Natural killer cell (primary cell): ENCODE data around the gene TF. TPM values are rescaled to one million over a fixed set of nuclear protein-coding genes. Genes with fewer than 3 reads are reported as not detected.

Experiments used
- ATAC-seq, 3 donors: fragments of 150-1000 bp in 2 of 3; fragments of 200-7000 bp in 1 of 3; cut with Tn5 transposase; 1 replicate in 1 of 3; 2 replicates in 2 of 3; pipeline ENCODE4 v1.10.0; 2021; ENCODE audit warnings: mild to moderate bottlenecking in 2 of 3, moderate library complexity in 2 of 3
- DNase-seq, 2 donors: peaks; one replicate each; pipeline versions ENCODE4 v3.0.0 to v3.0.0-alpha.2; 2013 to 2021; ENCODE audit warnings: mixed read lengths in 1 of 2
- H3K27ac ChIP-seq: one replicate; pipeline ENCODE4 v1.5.1; 2013; ENCODE audit warnings: mild to moderate bottlenecking, low read length
- H3K27me3 ChIP-seq: one replicate; pipeline ENCODE4 v1.6.1; 2013; ENCODE audit warnings: low read length; ENCODE audit not compliant: control insufficient read depth, insufficient read depth
- H3K36me3 ChIP-seq: one replicate; pipeline ENCODE4 v1.6.1; 2013; ENCODE audit warnings: low read length; ENCODE audit not compliant: control insufficient read depth, insufficient read depth
- H3K4me1 ChIP-seq: one replicate; pipeline ENCODE4 v1.6.1; 2013; ENCODE audit warnings: low read length; ENCODE audit not compliant: control insufficient read depth, insufficient read depth
- H3K4me3 ChIP-seq: one replicate; pipeline ENCODE4 v1.5.1; 2013; ENCODE audit warnings: low read length
- H3K9me3 ChIP-seq: one replicate; pipeline ENCODE4 v1.6.1; 2013; ENCODE audit warnings: low read length; ENCODE audit not compliant: control insufficient read depth, insufficient read depth
- H3K27ac Mint-ChIP-seq, 2 donors: one replicate each; pipeline ENCODE4 v1.8.0; 2022; ENCODE audit warnings: mild to moderate bottlenecking in 2 of 2, mixed read lengths in 2 of 2, moderate library complexity in 1 of 2
- H3K27me3 Mint-ChIP-seq, 2 donors: one replicate each; pipeline ENCODE4 v1.8.0; 2022; ENCODE audit warnings: low read depth in 2 of 2, mixed read lengths in 2 of 2
- H3K36me3 Mint-ChIP-seq: one replicate; pipeline ENCODE4 v1.8.0; 2022; ENCODE audit warnings: mixed read lengths
- H3K4me1 Mint-ChIP-seq, 2 donors: one replicate each; pipeline ENCODE4 v1.8.0; 2022; ENCODE audit warnings: mixed read lengths in 2 of 2
- H3K4me3 Mint-ChIP-seq: one replicate; pipeline ENCODE4 v1.8.0; 2022; ENCODE audit warnings: mild to moderate bottlenecking, moderate library complexity, mixed read lengths
- H3K9me3 Mint-ChIP-seq, 2 donors: one replicate each; pipeline ENCODE4 v1.8.0; 2022; ENCODE audit warnings: mixed read lengths in 2 of 2
- CTCF ChIP-seq: fragments of 200-600 bp; IDR thresholded peaks from one replicate; pipeline ENCODE4 v1.8.0; 2022; ENCODE audit warnings: antibody characterized with exemption
- WGBS: methylation state at CpG from one replicate; pipeline ENCODE4 v1.1.7; 2013; ENCODE audit warnings: missing lambda C conversion rate; ENCODE audit not compliant: insufficient coverage; 5-methylcytosine and 5-hydroxymethylcytosine counted together
- intact Hi-C: fragments of 100-400 bp; cut with micrococcal nuclease; formaldehyde crosslinking; loops from one replicate; pipeline ENCODE4 v1.14.2; 2022
- total RNA-seq, 4 donors: library from RNA; stranded (reverse); fragments of 120-200 nt in 1 of 4; gene quantifications; one replicate each; pipeline versions ENCODE4 v1.2.3 to v1.2.4, GENCODE V29; 2013 to 2022

Gene TF
- total RNA-seq, 3 donors from 2014 or later (not counting 1 experiment from before 2014, with no cell fraction given), result 2.8 to 4.3 (median 3.2) TPM

GRCh38 chr3:133765256-133765655 is 19.1 kb downstream of the TF start:
- Mint-ChIP-seq H3K27ac (no peak overlapping the region), H3K9me3 (no peaks in the 10 kb centered on the region), H3K27me3 (peaks cover 3 to 8% of the 10 kb centered on the region in 2 donors), H3K36me3 (no peaks in the 10 kb centered on the region), H3K4me1 (no peaks in the 10 kb centered on the region), H3K4me3 (no peak overlapping the region)
- no peak overlapping the region for H3K27ac ChIP-seq
- ATAC-seq, result no peak
- intact Hi-C loops, result no loop called here
- H3K4me3 ChIP-seq, result no peak overlapping the region
- H3K4me1 ChIP-seq, result no peaks in the 10 kb centered on the region
- no peak for TF ChIP-seq CTCF
- no peaks in the 10 kb centered on the region for H3K9me3 ChIP-seq
- H3K27me3 ChIP-seq, result no peaks in the 10 kb centered on the region
- no peak for DNase-seq
- H3K36me3 ChIP-seq, result no peaks in the 10 kb centered on the region

GRCh38 chr3:133767607-133768006 is 21.4 kb downstream of the TF start:
- ATAC-seq (no peak), DNase-seq (no peak)
- H3K27me3 ChIP-seq, result no peaks in the 10 kb centered on the region
- no peaks in the 10 kb centered on the region for H3K9me3 ChIP-seq
- Mint-ChIP-seq H3K9me3 (no peaks in the 10 kb centered on the region), H3K27ac (no peak overlapping the region), H3K27me3 (peaks cover 0 to 3% of the 10 kb centered on the region in 2 donors), H3K4me3 (no peak overlapping the region), H3K36me3 (no peaks in the 10 kb centered on the region), H3K4me1 (no peaks in the 10 kb centered on the region)
- no peak for TF ChIP-seq CTCF
- no peaks in the 10 kb centered on the region for H3K4me1 ChIP-seq
- 65% methylated on average over 1 of the region's 1 CpG for WGBS
- no peak overlapping the region for H3K4me3 ChIP-seq
- H3K27ac ChIP-seq, result no peak overlapping the region
- H3K36me3 ChIP-seq, result no peaks in the 10 kb centered on the region
- intact Hi-C loops, result no loop called here

GRCh38 chr3:133769536-133769935 is 23.3 kb downstream of the TF start:
- Histone ChIP-seq H3K27ac (no peak overlapping the region), H3K4me3 (no peak overlapping the region), H3K4me1 (no peaks in the 10 kb centered on the region), H3K36me3 (no peaks in the 10 kb centered on the region), H3K9me3 (no peaks in the 10 kb centered on the region), H3K27me3 (no peaks in the 10 kb centered on the region)
- ATAC-seq, result no peak
- no peaks in the 10 kb centered on the region for H3K9me3 Mint-ChIP-seq
- TF ChIP-seq CTCF, result no peak
- no peak for DNase-seq
- no peak overlapping the region for H3K27ac Mint-ChIP-seq
- intact Hi-C loops, result no loop called here
- no peaks in the 10 kb centered on the region for H3K4me1 Mint-ChIP-seq
- 92% methylated on average over 3 of the region's 3 CpGs for WGBS
- no peaks in the 10 kb centered on the region for H3K36me3 Mint-ChIP-seq
- H3K4me3 Mint-ChIP-seq, result no peak overlapping the region
- peaks cover 3% of the 10 kb centered on the region in 2 donors for H3K27me3 Mint-ChIP-seq

- Histone ChIP-seq H3K9me3 (no peaks in the 10 kb centered on the region), H3K4me1 (no peaks in the 10 kb centered on the region), H3K27me3 (no peaks in the 10 kb centered on the region), H3K27ac (no peak overlapping the region), H3K4me3 (no peak overlapping the region), H3K36me3 (no peaks in the 10 kb centered on the region)
- H3K9me3 Mint-ChIP-seq, result no peaks in the 10 kb centered on the region
- DNase-seq (no peak), ATAC-seq (no peak)
- peaks cover 3 to 6% of the 10 kb centered on the region in 2 donors for H3K27me3 Mint-ChIP-seq
- no peaks in the 10 kb centered on the region for H3K36me3 Mint-ChIP-seq
- TF ChIP-seq CTCF, result no peak
- 86% methylated on average over 3 of the region's 3 CpGs for WGBS
- H3K4me1 Mint-ChIP-seq, result no peaks in the 10 kb centered on the region
- no peak overlapping the region for H3K27ac Mint-ChIP-seq
- no peak overlapping the region for H3K4me3 Mint-ChIP-seq
- intact Hi-C loops, result no loop called here
Measured at GRCh38 chr3:133773732-133774131, 27.5 kb downstream of the TF start.
